Trophoblast cell (in vitro differentiated cells and primary cell): ENCODE results near the gene MCOLN2.

Experiments used
- DNase-seq, 2 donors: peaks; one replicate each; pipeline ENCODE4 v3.0.0-alpha.2; 2016
- H2AFZ ChIP-seq: 2 replicates; pipeline ENCODE4 v1.6.1; 2013; ENCODE audit warnings: low read length, moderate library complexity, mild to moderate bottlenecking; ENCODE audit not compliant: insufficient read depth, poor library complexity
- H2AK5ac ChIP-seq: 2 replicates; pipeline ENCODE4 v1.6.1; 2013; ENCODE audit warnings: mild to moderate bottlenecking, low read length
- H2BK120ac ChIP-seq: 2 replicates; pipeline ENCODE4 v1.6.1; 2013; ENCODE audit warnings: low read length, mild to moderate bottlenecking, moderate library complexity; ENCODE audit not compliant: insufficient read depth, poor library complexity
- H2BK12ac ChIP-seq: 2 replicates; pipeline ENCODE4 v1.6.1; 2013; ENCODE audit warnings: mild to moderate bottlenecking, low read length, moderate library complexity
- H2BK5ac ChIP-seq: 2 replicates; pipeline ENCODE4 v1.6.1; 2013; ENCODE audit warnings: low read length, low read depth, moderate library complexity, mild to moderate bottlenecking; ENCODE audit not compliant: poor library complexity
- H3K14ac ChIP-seq: 2 replicates; pipeline ENCODE4 v1.6.1; 2013; ENCODE audit warnings: mild to moderate bottlenecking, low read length
- H3K18ac ChIP-seq: 2 replicates; pipeline ENCODE4 v1.6.1; 2013; ENCODE audit warnings: mild to moderate bottlenecking, low read length
- H3K23ac ChIP-seq: 2 replicates; pipeline ENCODE4 v1.6.1; 2013; ENCODE audit warnings: low read length
- H3K27ac ChIP-seq: 2 replicates; pipeline ENCODE4 v1.5.1; 2013; ENCODE audit warnings: low read depth, mild to moderate bottlenecking, inconsistent platforms, low read length, moderate library complexity
- H3K27me3 ChIP-seq: 2 replicates; pipeline ENCODE4 v1.6.1; 2013; ENCODE audit warnings: inconsistent platforms, mild to moderate bottlenecking, low read length, moderate library complexity; ENCODE audit not compliant: insufficient read depth
- H3K36me3 ChIP-seq, 2 experiments: 1 replicate in 1 of 2; 2 replicates in 1 of 2; pipeline ENCODE4 v1.6.1; 2013; ENCODE audit warnings: low read length in 2 of 2, mild to moderate bottlenecking in 2 of 2, moderate library complexity in 1 of 2; ENCODE audit not compliant: insufficient read depth in 2 of 2, control insufficient read depth in 1 of 2
- H3K4ac ChIP-seq: 2 replicates; pipeline ENCODE4 v1.6.1; 2013; ENCODE audit warnings: low read depth, mild to moderate bottlenecking, low read length, moderate library complexity
- H3K4me1 ChIP-seq, 2 experiments: 1 replicate in 1 of 2; 2 replicates in 1 of 2; pipeline ENCODE4 v1.6.1; 2013; ENCODE audit warnings: low read length in 2 of 2, mild to moderate bottlenecking in 2 of 2, moderate library complexity in 1 of 2; ENCODE audit not compliant: insufficient read depth in 2 of 2, control insufficient read depth in 1 of 2
- H3K4me2 ChIP-seq: 2 replicates; pipeline ENCODE4 v1.6.1; 2013; ENCODE audit warnings: inconsistent platforms, mild to moderate bottlenecking, low read length, moderate library complexity
- H3K4me3 ChIP-seq: 2 replicates; pipeline ENCODE4 v1.5.1; 2013; ENCODE audit warnings: mild to moderate bottlenecking, low read depth, low read length, inconsistent platforms
- H3K79me1 ChIP-seq: one replicate; pipeline ENCODE4 v1.6.1; 2013; ENCODE audit warnings: low read length
- H3K79me2 ChIP-seq: 2 replicates; pipeline ENCODE4 v1.6.1; 2013; ENCODE audit warnings: low read length, mild to moderate bottlenecking; ENCODE audit not compliant: control insufficient read depth, insufficient read depth, poor library complexity
- H3K9ac ChIP-seq: 2 replicates; pipeline ENCODE4 v1.6.1; 2013; ENCODE audit warnings: mild to moderate bottlenecking, low read length
- H3K9me3 ChIP-seq: 2 replicates; pipeline ENCODE4 v1.6.1; 2013; ENCODE audit warnings: low read depth, mild to moderate bottlenecking, control low read depth, inconsistent platforms, low read length; ENCODE audit not compliant: insufficient read depth
- H4K12ac ChIP-seq: 2 replicates; pipeline ENCODE4 v1.6.1; 2013; ENCODE audit warnings: low read depth, mild to moderate bottlenecking, low read length, moderate library complexity
- H4K8ac ChIP-seq: 2 replicates; pipeline ENCODE4 v1.6.1; 2013; ENCODE audit warnings: low read depth, mild to moderate bottlenecking, low read length, moderate library complexity
- H4K91ac ChIP-seq: one replicate; pipeline ENCODE4 v1.6.1; 2013; ENCODE audit warnings: low read depth, mild to moderate bottlenecking, low read length, moderate library complexity
- WGBS: extraction: QIAGEN DNeasy Blood & Tissue Kit; methylation state at CpG from one replicate; pipeline ENCODE4 v1.1.7; 2013; ENCODE audit warnings: missing lambda C conversion rate; ENCODE audit not compliant: insufficient read length, insufficient coverage; ENCODE audit errors: extremely low coverage; 5-methylcytosine and 5-hydroxymethylcytosine counted together

The MCOLN2 gene

GRCh38 chr1:84956097-84956496, 40.8 kb downstream of the MCOLN2 start:
- no peak overlapping the region for H4K8ac ChIP-seq
- no peaks in the 10 kb centered on the region for H3K79me2 ChIP-seq
- no peak overlapping the region for H2AK5ac ChIP-seq
- H3K18ac ChIP-seq = no peak overlapping the region
- no peak for DNase-seq
- no peak overlapping the region for H4K91ac ChIP-seq
- H3K27me3 ChIP-seq = no peaks in the 10 kb centered on the region
- H2AFZ ChIP-seq = no peak overlapping the region
- H3K4me1 ChIP-seq = peaks cover 3% of the 10 kb centered on the region in 2 experiments
- no peak overlapping the region for H2BK12ac ChIP-seq
- no peak overlapping the region for H3K4me2 ChIP-seq
- H3K14ac ChIP-seq = no peak overlapping the region
- H3K27ac ChIP-seq = no peak overlapping the region
- no peak overlapping the region for H4K12ac ChIP-seq
- H3K79me1 ChIP-seq = no peaks in the 10 kb centered on the region
- no peak overlapping the region for H3K23ac ChIP-seq
- H2BK5ac ChIP-seq = no peak overlapping the region
- no peak overlapping the region for H2BK120ac ChIP-seq
- no peak overlapping the region for H3K4me3 ChIP-seq
- no peaks in the 10 kb centered on the region for H3K9me3 ChIP-seq
- H3K9ac ChIP-seq = no peak overlapping the region
- H3K4ac ChIP-seq = no peak overlapping the region
- no CpG with 5 or more reads among the region's 6 CpGs for WGBS
- H3K36me3 ChIP-seq = no peaks in the 10 kb centered on the region

- Histone ChIP-seq H3K9me3 (no peaks in the 10 kb centered on the region), H3K18ac (no peak overlapping the region), H3K79me2 (no peaks in the 10 kb centered on the region), H3K27me3 (no peaks in the 10 kb centered on the region), H2AFZ (no peak overlapping the region), H3K4ac (no peak overlapping the region), H3K4me3 (no peak overlapping the region), H3K27ac (no peak overlapping the region), H2BK5ac (no peak overlapping the region), H3K4me2 (no peak overlapping the region), H3K36me3 (no peaks in the 10 kb centered on the region), H4K8ac (no peak overlapping the region), H4K91ac (no peak overlapping the region), H3K23ac (no peak overlapping the region), H4K12ac (no peak overlapping the region), H2AK5ac (no peak overlapping the region), H2BK12ac (no peak overlapping the region), H3K14ac (no peak overlapping the region), H3K4me1 (peaks cover 8 to 9% of the 10 kb centered on the region in 2 experiments), H2BK120ac (no peak overlapping the region), H3K9ac (no peak overlapping the region), H3K79me1 (no peaks in the 10 kb centered on the region)
- DNase-seq = no peak
Observed at GRCh38 chr1:84949664-84950063, 47.2 kb downstream of the MCOLN2 start.

DNA sequence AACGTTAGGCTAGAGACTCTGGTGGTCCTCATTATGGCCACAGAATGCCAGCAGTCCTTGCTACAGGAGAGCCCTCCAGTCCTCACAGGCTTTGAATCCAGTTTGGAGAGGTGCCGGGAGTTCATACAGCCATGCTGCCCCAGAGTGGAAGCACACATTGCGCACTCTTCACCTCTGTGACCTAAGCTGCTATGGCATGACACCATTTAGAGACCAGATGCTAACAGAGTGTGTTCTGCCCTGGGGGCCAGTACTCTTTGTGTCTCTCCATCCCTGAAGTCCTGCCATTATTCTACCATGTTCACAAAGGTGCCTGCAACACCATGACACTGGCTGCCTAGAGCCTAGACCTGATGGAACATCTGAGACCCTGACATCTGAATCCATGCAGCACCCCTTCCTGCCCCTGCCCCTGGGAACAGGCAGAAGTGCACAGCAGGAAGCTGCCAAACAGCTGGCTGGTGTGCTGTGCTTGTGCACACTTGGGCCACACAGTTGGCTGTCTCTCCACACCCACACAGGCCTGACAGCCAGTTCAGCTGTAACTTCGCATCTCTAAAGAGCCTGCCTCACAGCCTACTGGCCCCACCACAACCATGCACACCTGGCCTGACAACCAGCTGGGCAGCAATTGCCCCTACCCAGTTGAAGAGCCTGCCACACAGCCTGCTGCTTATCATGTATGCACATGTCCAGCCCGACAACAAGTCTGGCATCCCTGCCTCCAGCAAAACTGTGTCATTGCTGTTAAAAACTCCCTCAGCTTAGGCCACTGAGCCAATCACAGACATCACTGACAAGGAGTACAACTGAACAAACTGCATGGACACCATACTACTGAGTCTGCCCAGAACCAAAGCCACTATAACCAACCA, 49.1 kb downstream of the MCOLN2 start:
- H2AFZ ChIP-seq = no peak overlapping the region
- no peak overlapping the region for H3K14ac ChIP-seq
- H3K4me1 ChIP-seq = peaks cover 8 to 9% of the 10 kb centered on the region in 2 experiments
- WGBS = no CpG with 5 or more reads among the region's 5 CpGs
- no peak overlapping the region for H3K27ac ChIP-seq
- no peak overlapping the region for H3K4me3 ChIP-seq
- no peaks in the 10 kb centered on the region for H3K36me3 ChIP-seq
- H4K8ac ChIP-seq = no peak overlapping the region
- H3K18ac ChIP-seq = no peak overlapping the region
- no peak overlapping the region for H2AK5ac ChIP-seq
- H4K12ac ChIP-seq = no peak overlapping the region
- no peaks in the 10 kb centered on the region for H3K79me2 ChIP-seq
- no peak overlapping the region for H3K4me2 ChIP-seq
- H3K27me3 ChIP-seq = no peaks in the 10 kb centered on the region
- H3K9ac ChIP-seq = no peak overlapping the region
- DNase-seq = no peak
- H3K9me3 ChIP-seq = no peaks in the 10 kb centered on the region
- H4K91ac ChIP-seq = no peak overlapping the region
- H2BK5ac ChIP-seq = no peak overlapping the region
- no peak overlapping the region for H2BK12ac ChIP-seq
- no peak overlapping the region for H2BK120ac ChIP-seq
- H3K4ac ChIP-seq = no peak overlapping the region
- no peaks in the 10 kb centered on the region for H3K79me1 ChIP-seq
- no peak overlapping the region for H3K23ac ChIP-seq

GRCh38 chr1:84946631-84947030, 50.3 kb downstream of the MCOLN2 start:
- WGBS = no CpG with 5 or more reads among the region's 4 CpGs
- H4K91ac ChIP-seq = no peak overlapping the region
- H3K27ac ChIP-seq = no peak overlapping the region
- peaks cover 8 to 9% of the 10 kb centered on the region in 2 experiments for H3K4me1 ChIP-seq
- no peak overlapping the region for H3K23ac ChIP-seq
- H3K4ac ChIP-seq = no peak overlapping the region
- no peak overlapping the region for H2AK5ac ChIP-seq
- H3K36me3 ChIP-seq = no peaks in the 10 kb centered on the region
- no peak overlapping the region for H3K18ac ChIP-seq
- no peaks in the 10 kb centered on the region for H3K79me2 ChIP-seq
- no peaks in the 10 kb centered on the region for H3K9me3 ChIP-seq
- H3K27me3 ChIP-seq = no peaks in the 10 kb centered on the region
- no peak overlapping the region for H2BK12ac ChIP-seq
- H3K79me1 ChIP-seq = no peaks in the 10 kb centered on the region
- H4K8ac ChIP-seq = no peak overlapping the region
- no peak for DNase-seq
- H2BK120ac ChIP-seq = no peak overlapping the region
- no peak overlapping the region for H4K12ac ChIP-seq
- H3K4me3 ChIP-seq = no peak overlapping the region
- H2AFZ ChIP-seq = no peak overlapping the region
- no peak overlapping the region for H3K14ac ChIP-seq
- no peak overlapping the region for H3K4me2 ChIP-seq
- no peak overlapping the region for H3K9ac ChIP-seq
- H2BK5ac ChIP-seq = no peak overlapping the region
